Measurements from ENCODE around the gene PMPCB.
A peak's percentile ranks its signal among the peaks of the same experiment; 100 is the strongest.
"Not testable (repeated sequence)": the region's sequence is repeated elsewhere in the genome, so short reads cannot be mapped to it uniquely, and the experiment has no call there.

The PMPCB gene

GRCh38 chr7:103296901-103297836, at the start of gene PMPCB:
TSS of gene PMPCB (plus strand) at chr7:103297435. CDS start at chr7:103297460, 25 bp downstream.
- peak; percentile 91 for DNase-seq (ENCODE audit: low read depth)

GRCh38 chr7:103253699-103254506, 43.3 kb upstream of the PMPCB start:
- DNase-seq (ENCODE audit: low read depth), result not testable (repeated sequence)

- not testable (repeated sequence) for DNase-seq (ENCODE audit: low read depth)
Measured at GRCh38 chr7:103264054-103264453, 33.2 kb upstream of the PMPCB start.

- not testable (repeated sequence) for DNase-seq (ENCODE audit: low read depth)
Measured at GRCh38 chr7:103266229-103266628, 31.0 kb upstream of the PMPCB start.

GRCh38 chr7:103273374-103273773, 23.9 kb upstream of the PMPCB start:
- DNase-seq (ENCODE audit: low read depth), result not testable (repeated sequence)

GRCh38 chr7:103274867-103275266, 22.4 kb upstream of the PMPCB start:
- not testable (repeated sequence) for DNase-seq (ENCODE audit: low read depth)

GRCh38 chr7:103278195-103278594, 19.0 kb upstream of the PMPCB start:
- not testable (repeated sequence) for DNase-seq (ENCODE audit: low read depth)

GRCh38 chr7:103279636-103279962, 17.6 kb upstream of the PMPCB start:
- not testable (repeated sequence) for DNase-seq (ENCODE audit: low read depth)

GRCh38 chr7:103279963-103280802, 17.1 kb upstream of the PMPCB start:
- peak; percentile 88 for DNase-seq (ENCODE audit: low read depth)

- not testable (repeated sequence) for DNase-seq (ENCODE audit: low read depth)
Measured at GRCh38 chr7:103280803-103281155, 16.5 kb upstream of the PMPCB start.

- not testable (repeated sequence) for DNase-seq (ENCODE audit: low read depth)
Measured at GRCh38 chr7:103282802-103283427, 14.3 kb upstream of the PMPCB start.

- DNase-seq (ENCODE audit: low read depth), result no peak
Measured at GRCh38 chr7:103292122-103292521, 5.1 kb upstream of the PMPCB start.

- no peak for DNase-seq (ENCODE audit: low read depth)
Measured at GRCh38 chr7:103293526-103293925, 3.7 kb upstream of the PMPCB start.

- no peak for DNase-seq (ENCODE audit: low read depth)
Measured at GRCh38 chr7:103297837-103298179, 573 bp downstream of the PMPCB start.

GRCh38 chr7:103299660-103300059, 2.4 kb downstream of the PMPCB start:
- no peak for DNase-seq (ENCODE audit: low read depth)

GRCh38 chr7:103301441-103301840, 4.2 kb downstream of the PMPCB start:
- DNase-seq (ENCODE audit: low read depth), result no peak

- no peak for DNase-seq (ENCODE audit: low read depth)
Measured at GRCh38 chr7:103307503-103308231, 10.4 kb downstream of the PMPCB start.

- DNase-seq (ENCODE audit: low read depth), result no peak
Measured at GRCh38 chr7:103314852-103315251, 17.6 kb downstream of the PMPCB start.

- DNase-seq (ENCODE audit: low read depth), result no peak
Measured at GRCh38 chr7:103316380-103316941, 19.2 kb downstream of the PMPCB start.

- no peak for DNase-seq (ENCODE audit: low read depth)
Measured at GRCh38 chr7:103317009-103317408, 19.8 kb downstream of the PMPCB start.

GRCh38 chr7:103325744-103326143, 28.5 kb downstream of the PMPCB start:
- DNase-seq (ENCODE audit: low read depth), result no peak
